ENCODE measurements around the gene APMAP.

The APMAP gene

GRCh38 chr20:25006431-25007167 is 14.0 kb upstream of the APMAP start:
- TF ChIP-seq REST (IDR thresholded peaks at IDR 0.05; ENCODE audit: insufficient read depth in 1 of 2, low read depth in 2 of 2, low read length in 2 of 2) (no peak), TAF1 (IDR thresholded peaks at IDR 0.05; ENCODE audit: borderline replicate concordance, insufficient read depth, low read length) (no peak), FOXP2 (optimal IDR thresholded peaks at IDR 0.05; ENCODE audit: borderline replicate concordance, extremely low read depth, extremely low read length, insufficient read depth) (no peak), POLR2AphosphoS5 (IDR thresholded peaks at IDR 0.05; ENCODE audit: low read depth, low read length) (no peak), SIN3A (IDR thresholded peaks at IDR 0.05; ENCODE audit: borderline replicate concordance, insufficient read depth, low read length) (no peak)

- no peak for TF ChIP-seq SIN3A (IDR thresholded peaks at IDR 0.05; ENCODE audit: borderline replicate concordance, insufficient read depth, low read length)
- TF ChIP-seq REST (IDR thresholded peaks at IDR 0.05; ENCODE audit: insufficient read depth in 1 of 2, low read depth in 2 of 2, low read length in 2 of 2) = no peak
- TF ChIP-seq TAF1 (IDR thresholded peaks at IDR 0.05; ENCODE audit: borderline replicate concordance, insufficient read depth, low read length) = no peak
Observed at GRCh38 chr20:25005661-25006060, 13.1 kb upstream of the APMAP start.

GRCh38 chr20:25005220-25005619 is 12.7 kb upstream of the APMAP start:
- TF ChIP-seq POLR2AphosphoS5 (IDR thresholded peaks at IDR 0.05; ENCODE audit: low read depth, low read length) = no peak
- no peak for TF ChIP-seq FOXP2 (optimal IDR thresholded peaks at IDR 0.05; ENCODE audit: borderline replicate concordance, extremely low read depth, extremely low read length, insufficient read depth)
- no peak for TF ChIP-seq TAF1 (IDR thresholded peaks at IDR 0.05; ENCODE audit: borderline replicate concordance, insufficient read depth, low read length)
- TF ChIP-seq SIN3A (IDR thresholded peaks at IDR 0.05; ENCODE audit: borderline replicate concordance, insufficient read depth, low read length) = no peak
- no peak for TF ChIP-seq REST (IDR thresholded peaks at IDR 0.05; ENCODE audit: insufficient read depth in 1 of 2, low read depth in 2 of 2, low read length in 2 of 2)

- no peak for TF ChIP-seq FOXP2 (optimal IDR thresholded peaks at IDR 0.05; ENCODE audit: borderline replicate concordance, extremely low read depth, extremely low read length, insufficient read depth)
Observed at GRCh38 chr20:25003002-25003401, 10.5 kb upstream of the APMAP start.

- TF ChIP-seq TAF1 (IDR thresholded peaks at IDR 0.05; ENCODE audit: borderline replicate concordance, insufficient read depth, low read length) = no peak
- TF ChIP-seq POLR2AphosphoS5 (IDR thresholded peaks at IDR 0.05; ENCODE audit: low read depth, low read length) = no peak
- no peak for TF ChIP-seq REST (IDR thresholded peaks at IDR 0.05; ENCODE audit: insufficient read depth in 1 of 2, low read depth in 2 of 2, low read length in 2 of 2)
- TF ChIP-seq SIN3A (IDR thresholded peaks at IDR 0.05; ENCODE audit: borderline replicate concordance, insufficient read depth, low read length) = no peak
Observed at GRCh38 chr20:25000268-25000801, 7.8 kb upstream of the APMAP start.

Measured in PFSK-1 (cell line).